GM21723 (cell line): ENCODE measurements around the gene ANKRD36B.
A peak's percentile ranks its signal among the peaks of the same experiment; 100 is the strongest.
"Not testable (repeated sequence)": the region's sequence is repeated elsewhere in the genome, so short reads cannot be mapped to it uniquely, and the experiment has no call there.

Source experiments
- ATAC-seq: cut with Tn5 transposase; IDR thresholded peaks from one replicate; pipeline ENCODE4 v1.9.1; 2021; ENCODE audit warnings: mild to moderate bottlenecking, moderate library complexity; ENCODE audit not compliant: unreplicated experiment

The ANKRD36B gene

DNA sequence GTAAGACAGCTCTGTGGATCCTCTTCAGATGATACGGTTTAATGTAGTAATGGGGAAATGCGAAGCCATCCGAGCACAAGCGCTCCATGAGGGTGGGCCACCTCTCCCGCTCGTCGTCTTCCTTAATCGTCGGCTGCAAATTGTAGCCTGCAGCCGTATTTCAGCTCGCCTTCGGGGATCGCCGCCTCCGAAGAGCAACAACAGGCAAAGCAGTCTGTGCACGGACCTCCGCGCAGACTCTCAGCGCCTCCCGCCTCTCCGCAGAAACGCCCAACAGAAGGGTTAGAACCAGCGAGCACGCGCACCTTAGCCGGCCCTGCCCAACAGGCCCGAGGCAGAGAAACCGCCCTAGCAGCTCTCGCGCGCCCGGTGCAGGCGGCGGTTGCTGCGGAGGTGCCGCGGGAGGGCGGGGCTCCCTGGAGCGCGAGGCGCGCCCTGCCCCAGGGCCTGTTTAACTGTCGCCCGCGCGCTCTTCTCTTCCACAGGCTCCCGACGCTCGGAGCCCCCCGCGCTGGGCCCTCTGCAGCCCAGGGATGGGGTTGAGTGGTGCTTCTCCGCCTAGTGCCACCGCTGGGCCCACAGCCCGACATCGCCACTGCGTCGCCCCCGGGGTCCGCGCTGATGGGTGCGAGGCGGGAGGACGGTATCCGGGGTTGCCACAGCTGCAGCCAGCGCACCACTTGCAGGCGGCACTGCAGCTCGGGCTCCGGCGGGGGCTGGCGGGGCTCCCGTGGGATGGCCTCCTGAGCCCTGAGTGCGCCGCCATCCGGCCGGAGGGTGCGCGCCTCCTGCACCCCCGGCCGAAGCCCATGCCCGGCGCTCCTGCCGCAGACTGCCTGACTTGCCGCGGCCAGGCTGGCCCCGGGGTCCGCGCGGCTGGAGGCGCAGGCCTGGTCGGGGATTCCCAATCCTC, at the start of gene ANKRD36B:
Gene ANKRD36B (minus strand): TSS at position 280 of the 913 bp plus-strand sequence. CDS start 192 bp downstream, at position 88.
- peak; percentile 79 for ATAC-seq

DNA sequence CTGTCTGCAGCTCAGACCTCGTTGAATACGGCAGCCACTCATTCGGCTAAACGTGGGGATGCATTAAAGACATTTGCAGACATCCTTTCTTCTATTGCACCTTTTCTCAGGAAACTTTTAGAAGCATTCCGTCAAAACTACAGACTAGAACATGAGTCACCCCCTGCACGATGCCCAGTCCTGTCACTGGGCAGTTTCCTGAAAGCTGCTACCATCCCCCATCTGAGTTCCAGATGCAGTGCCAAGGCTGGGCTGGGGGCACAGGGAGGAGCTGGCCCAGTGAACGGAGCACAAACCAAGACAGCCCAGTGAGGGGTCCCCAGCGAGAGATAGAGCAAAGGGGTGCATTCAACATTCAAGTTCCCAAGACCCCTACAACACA, 36.4 kb upstream of the ANKRD36B start:
- ATAC-seq, result not testable (repeated sequence)

DNA sequence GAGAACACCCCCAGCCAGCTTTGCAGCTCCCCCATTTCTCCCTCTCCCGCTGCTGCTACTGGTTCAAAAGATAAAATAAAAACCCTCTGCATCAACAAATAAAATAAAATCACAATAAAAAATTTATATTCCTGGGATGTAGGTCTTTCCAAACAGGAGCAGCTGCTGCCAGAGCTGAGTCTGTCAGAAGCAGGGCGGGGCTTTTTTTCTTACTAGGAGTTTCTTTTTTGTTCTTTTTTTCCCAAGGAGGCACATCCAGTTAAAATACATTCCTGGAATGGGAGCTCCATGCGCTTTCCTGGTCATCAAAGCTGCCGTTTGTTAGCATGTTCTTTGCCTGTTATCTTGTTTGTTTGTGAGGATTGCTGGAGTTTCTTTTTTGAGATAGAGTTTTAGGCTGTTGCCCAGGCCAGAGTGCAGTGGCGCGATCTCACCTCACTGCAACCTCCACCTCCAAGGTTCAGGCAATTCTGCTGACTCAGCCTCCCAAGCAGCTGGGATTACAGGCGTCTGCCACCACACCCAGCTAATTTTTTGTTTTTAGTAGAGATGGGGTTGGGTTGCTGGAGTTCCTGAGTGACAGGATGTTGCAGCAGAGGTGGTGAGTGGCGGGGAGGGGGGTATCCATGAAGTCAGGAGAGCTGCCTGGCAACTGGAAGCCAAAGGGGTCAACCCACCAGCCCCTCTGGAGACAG, 35.8 kb upstream of the ANKRD36B start:
- not testable (repeated sequence) for ATAC-seq

DNA sequence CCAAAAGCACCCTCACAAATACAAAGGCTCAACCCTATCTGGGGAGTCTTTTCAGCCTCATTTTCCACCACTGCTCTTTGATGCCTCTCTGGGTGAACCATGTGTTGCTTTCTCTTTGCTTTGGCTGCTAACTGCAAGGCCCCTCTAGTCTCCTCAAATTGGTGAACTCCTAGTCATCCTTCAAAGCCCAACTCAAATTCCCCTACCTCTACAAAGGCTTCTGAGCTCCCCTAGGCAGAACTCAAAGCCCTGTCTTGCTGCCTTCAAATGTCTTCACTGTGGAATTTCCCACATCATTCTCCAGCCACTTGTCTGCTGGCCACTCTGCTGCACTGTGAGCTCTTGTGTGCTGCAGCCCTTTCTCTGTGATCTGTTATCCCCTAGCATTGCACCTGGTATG, 33.3 kb upstream of the ANKRD36B start:
- not testable (repeated sequence) for ATAC-seq

DNA sequence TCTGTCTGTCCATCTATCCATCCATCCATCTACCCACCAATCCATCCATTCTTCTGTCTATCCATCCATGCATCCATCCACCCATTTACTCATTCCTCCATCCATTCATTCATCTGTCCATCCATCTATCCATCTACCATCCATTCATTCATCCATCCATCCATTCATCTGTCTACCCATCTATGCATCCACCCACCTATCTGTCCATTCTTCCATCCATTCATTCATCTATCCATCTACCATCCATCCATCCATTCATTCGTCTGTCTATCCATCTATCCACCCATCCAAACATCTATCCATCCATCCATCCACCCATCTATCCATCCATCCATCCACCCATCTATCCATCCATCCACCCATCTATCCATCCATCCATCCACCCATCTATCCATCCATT, 30.8 kb upstream of the ANKRD36B start:
- not testable (repeated sequence) for ATAC-seq

DNA sequence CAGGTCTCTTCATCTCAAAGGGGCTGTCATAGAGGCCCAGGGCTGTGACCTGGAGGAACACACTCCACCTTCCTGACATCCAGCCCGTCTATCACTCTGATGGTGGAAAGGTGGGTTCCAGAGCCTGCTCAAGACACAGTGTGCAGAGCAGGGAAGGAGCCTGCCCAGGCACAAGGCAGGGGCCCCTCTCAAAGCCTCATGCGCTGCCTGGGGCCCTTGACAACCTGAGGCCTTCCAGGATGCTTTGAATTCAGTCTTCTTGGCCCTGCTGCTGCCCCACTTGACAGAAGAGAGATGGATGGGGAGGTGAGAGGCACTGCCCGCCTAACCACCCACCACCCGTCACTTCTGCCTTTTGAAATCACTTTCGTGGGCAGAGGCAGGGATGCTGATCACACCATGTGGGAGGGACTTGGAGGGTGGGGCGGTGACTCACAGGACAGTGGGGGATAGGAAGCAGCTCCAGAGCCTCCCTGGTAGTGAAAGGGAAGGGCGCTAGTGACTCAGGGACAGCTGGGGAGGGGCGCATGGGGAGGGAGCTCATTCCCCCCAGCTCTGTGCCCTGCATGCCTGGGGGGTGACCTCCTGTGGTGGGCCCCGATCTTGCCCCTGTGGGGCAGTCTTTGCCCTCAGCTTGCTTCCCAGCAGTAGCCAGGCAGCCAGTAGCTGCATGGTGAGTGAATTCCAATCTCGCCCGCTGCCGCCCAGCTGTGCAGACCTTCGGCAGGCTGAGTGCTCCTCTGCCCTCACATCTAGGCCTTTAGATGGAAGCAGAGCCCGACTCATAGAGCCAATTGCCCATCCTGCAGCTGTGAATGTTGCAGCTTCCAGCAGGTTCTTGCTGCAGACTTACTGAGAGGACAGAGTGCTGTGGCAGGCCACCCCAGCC, 29.5 kb upstream of the ANKRD36B start:
- ATAC-seq, result not testable (repeated sequence)

DNA sequence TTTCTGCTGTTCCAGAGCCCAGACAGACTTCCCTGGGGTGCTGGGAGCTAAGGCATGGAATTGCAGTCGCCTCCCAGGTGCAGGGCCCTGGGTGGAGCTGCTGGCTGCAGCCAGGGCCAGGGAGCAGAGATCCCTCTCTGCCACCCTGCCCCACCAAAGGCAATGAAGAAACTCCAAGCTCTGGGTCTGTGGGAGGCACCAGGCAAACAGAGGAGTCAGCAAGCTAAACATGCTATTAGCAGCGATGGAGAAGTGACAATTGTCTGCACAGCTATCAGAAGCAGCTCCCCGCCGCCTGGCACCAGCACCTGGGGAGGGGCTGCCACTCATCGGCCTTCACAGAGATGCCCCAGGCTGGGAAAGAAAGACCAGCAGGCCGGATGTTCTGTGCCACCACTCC, 28.2 kb upstream of the ANKRD36B start:
- ATAC-seq, result no peak

DNA sequence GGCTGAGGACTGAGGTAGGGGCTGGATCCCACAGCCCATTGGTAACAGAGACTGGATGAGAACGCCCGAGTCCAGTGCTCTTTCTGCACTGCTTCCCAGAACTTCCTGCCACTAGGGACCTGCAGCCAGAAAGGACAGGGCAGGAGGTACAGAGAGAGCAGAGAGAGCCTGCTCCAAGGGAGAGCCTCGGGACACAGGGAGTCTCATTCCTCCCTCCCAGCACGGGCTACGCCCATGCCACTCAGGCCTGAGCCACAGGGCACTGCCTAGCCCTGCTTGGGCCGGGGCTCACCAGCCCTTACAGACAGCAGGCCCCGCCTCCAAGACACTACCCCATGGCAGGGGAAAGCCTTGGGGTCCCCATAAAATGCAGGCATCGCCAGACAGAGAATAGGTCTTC, 26.1 kb upstream of the ANKRD36B start:
- not testable (repeated sequence) for ATAC-seq

DNA sequence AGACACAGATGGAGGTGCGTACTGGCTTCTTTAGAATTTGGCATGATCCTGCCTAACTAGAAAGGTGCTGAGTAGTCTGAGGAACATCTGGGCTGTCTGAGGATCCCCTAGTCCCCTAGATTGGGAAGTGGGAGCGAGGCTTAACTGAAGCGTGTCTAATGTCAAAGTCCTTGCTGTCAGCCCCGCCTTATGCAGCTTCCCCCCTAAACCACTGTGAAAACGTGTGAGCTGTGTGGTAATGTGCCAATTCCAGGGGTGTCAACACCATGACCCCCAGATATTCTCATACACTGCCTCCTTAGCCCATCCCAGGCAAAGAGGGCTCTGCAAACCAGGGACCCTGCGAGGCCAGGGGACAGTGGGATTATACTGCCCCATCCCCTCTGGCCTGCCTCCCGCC, 22.2 kb upstream of the ANKRD36B start:
- not testable (repeated sequence) for ATAC-seq

DNA sequence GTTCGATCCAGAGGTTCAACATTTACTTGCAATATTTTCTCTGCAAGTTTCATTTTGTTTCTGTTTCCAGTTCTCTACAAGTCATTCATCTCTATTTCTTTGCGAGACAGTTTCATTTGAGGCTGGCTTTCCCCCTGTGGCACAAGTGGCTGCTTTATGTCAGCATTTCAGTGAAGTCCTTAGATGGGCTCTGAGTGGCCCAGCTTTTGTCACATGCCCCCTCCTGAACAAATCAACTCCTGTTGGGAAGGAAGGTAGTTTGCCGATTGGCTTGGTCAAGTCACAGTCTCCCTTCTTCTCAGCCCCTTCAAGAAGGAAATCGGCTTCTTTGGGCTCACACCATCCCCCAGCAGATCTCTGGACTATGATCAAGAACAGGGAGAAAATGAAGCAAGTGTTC, 19.1 kb upstream of the ANKRD36B start:
- ATAC-seq, result not testable (repeated sequence)

DNA sequence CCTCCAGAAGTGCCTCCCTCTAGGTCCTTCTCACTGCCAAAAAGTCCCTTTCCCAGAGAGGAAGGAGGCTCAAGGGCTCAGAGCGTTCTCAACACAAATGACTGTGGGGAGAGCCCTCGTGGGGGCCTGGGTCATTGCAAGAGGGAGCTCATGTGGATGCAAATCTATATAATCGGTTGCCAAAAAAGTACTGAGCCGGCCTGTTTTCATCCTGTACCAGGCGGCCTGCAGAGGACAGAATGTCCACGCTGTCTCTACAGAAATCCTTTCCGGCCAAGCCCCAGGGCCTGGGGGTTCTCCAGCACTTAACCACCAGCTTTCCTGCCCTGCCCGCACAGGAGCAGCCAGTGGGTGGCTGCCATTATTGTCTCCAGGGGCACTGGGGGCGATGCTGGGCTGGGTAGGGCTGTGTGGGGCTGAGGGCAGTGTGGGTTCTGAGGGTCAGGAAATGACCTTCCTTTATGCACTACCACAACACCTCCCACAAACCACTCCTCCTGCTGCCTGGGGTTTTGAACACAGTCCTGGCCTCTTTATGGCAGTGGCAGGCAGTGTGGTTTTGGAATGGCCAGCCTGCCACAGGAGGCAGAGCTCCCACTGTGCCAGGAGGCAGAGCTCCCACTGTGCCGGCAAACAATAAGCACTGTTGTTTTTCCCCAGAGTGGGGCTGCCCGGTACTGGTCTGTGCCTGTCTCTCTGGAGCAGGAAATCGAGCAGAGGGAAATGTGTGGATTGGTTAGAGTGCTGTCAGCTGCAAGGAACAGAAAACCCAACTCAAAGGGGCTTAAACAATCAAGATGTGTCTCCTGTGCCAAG, 16.1 kb upstream of the ANKRD36B start:
- ATAC-seq, result not testable (repeated sequence)

DNA sequence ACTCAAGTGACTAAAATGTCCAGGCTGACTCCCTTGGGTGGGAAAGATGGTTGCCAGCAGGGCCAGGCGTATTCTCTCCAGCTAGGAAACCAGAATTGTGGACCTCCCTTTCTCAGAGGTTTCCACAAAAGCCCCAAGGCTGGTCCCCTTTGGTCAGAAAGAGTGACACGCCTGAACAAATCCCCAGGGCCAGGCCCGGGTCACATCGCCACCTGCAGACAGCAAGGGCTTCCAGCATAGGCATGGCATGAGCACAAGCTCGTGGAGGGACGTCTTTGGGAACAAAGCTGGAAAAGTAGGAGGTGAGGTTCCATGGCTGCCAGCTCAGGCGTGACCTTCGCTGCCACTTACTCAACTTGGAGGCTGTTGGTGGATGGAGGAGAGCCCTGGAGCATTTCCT, 15.4 kb upstream of the ANKRD36B start:
- not testable (repeated sequence) for ATAC-seq

DNA sequence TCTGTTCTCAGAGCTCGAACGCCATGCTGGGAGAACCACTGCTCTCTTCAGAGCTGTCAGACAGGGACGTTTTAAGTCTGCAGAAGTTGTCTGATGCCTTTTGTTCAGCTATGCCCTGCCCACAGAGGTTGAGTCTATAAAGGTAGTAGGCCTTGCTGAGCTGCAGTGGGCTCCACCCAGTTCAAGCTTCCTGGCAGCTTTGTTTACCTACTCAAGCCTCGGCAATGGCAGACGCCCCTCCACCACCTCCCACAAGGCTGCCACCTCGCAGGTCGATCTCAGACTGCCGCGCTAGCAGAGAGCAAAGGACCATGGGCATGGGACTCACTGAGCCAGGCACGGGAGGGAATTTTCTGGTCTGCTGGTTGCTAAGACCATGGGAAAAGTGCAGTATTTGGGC, 11.9 kb upstream of the ANKRD36B start:
- not testable (repeated sequence) for ATAC-seq

DNA sequence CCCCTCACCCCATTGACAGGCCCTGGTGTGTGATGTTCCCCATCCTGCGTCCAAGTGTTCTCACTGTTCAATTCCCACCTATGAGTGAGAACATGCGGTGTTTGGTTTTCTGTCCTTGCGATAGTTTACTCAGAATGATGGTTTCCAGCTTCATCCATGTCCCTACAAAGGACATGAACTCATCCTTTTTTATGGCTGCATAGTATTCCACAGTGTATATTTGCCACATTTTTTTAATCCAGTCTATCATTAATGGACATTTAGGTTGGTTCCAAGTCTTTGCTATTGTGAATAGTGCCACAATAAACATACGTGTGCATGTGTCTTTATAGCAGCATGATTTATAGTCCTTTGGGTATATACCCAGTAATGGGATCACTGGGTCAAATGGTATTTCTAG, 6.5 kb upstream of the ANKRD36B start:
- ATAC-seq, result not testable (repeated sequence)

DNA sequence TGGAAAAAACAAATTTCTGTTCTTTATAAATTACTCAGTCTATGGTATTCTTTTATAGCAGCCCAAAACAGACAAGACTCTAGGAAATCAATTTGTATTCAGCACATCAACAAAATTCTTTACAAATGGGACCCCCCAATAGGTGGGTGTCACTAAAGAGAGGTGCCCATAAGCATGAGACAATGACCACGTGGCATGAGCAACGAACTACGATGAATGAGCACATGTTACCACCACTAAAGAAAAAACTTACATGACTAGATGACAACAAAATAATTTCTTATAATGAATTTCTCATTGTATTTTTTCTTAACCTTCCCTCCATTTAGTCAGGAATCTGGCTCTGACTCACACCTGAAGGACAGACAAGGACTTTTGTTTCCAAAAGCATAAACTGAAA, 3.8 kb upstream of the ANKRD36B start:
- not testable (repeated sequence) for ATAC-seq

DNA sequence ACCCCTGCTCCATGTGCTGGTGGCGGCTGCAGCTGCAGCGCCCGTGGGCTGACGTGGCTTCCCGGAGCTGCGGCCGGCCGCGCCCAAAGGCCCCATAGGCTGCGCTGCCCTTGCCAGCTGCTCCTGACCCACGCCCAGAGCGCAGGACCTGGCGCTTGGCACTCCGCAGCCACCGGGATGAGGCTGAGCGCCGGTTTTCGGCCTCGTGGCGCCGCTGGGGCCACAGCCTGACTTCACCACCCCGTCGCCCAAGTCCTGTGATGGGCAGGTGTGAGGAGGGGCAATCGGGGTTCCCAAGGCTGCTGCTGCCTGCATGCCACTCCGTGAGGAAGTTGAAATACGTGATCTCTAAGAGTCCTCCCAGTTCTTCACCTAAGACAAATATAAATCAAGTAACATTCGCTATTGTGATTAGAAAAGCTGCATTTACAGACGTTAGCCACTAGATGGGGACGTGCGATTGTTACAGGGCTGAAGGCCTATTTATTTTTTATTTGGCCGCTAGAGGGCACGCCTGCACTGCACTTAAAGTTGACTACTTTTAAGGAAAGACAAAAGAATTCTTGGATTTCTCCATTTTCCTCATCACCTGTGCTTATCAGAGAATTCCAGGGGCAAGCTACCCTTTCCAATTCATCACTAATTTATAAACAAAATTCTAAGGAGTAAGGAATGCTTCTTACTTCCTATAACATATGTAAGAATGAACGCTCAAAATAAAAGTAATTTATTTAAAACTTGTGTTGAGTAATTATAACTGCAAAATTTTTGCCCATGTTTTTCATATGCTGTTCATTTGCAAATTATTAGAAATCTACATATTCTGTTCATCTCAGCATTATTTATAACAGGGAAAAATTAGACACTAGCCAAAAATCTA, 1.1 kb upstream of the ANKRD36B start:
- peak; percentile 58 for ATAC-seq

DNA sequence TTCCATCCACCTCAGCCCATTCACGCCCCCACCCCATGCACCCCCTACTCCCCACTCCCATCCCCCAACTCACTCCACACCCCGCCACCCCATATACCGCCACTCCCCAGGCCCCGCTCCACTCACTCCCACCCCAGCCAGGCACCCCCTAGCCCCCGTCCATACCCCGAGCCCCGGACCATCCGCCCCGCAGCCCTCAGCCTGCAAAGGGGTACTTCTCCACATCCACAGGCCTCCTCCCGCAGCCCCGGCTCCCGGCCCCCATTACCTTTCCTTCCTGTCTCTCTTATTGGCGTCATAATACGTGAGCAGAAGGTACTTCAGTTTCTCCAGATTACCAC, 450 bp downstream of the ANKRD36B start:
- not testable (repeated sequence) for ATAC-seq

DNA sequence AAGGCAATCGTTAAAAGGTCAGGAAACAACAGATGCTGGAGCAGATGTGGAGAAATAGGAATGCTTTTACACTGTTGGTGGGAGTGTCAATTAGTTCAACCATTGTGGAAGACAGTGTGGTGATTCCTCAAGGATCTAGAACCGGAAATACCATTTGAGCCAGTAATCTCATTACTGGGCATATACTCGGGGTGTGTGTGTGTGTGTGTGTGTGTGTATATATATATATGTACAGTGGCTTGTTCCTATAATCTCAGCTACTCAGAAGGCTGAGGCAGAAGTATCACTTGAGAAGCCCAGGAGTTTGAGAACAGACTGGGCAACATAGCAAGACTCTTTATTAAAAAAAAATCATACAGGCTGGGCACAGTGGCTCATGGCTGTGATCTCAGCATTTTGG, 24.0 kb downstream of the ANKRD36B start:
- ATAC-seq, result not testable (repeated sequence)

DNA sequence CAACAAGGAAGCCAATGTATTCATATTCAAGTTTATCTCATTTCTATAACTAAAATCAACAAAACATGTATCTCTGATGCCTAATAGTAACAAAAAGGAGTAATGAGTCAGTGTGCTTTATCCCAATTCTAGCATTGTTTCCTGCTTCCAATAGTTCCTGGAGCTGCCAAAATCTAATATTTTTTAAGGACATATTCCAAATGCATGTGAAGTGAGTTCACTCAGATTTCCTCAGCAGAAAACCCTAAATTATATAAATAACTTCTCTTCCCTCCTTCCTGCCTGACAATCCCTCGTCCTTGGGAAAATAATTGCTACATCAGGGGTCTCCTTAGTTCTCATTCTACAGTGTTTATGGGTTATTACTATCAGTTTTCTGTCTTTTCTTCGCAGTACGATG, 37.3 kb downstream of the ANKRD36B start:
- ATAC-seq, result not testable (repeated sequence)
